DND-41 (cell line): ENCODE data around the gene SLC38A10.
A peak's percentile ranks its signal among the peaks of the same experiment; 100 is the strongest.

Source experiments
- ATAC-seq: fragments of 200-7000 bp; cut with Tn5 transposase; 3 replicates; pipeline ENCODE4 v1.9.1; 2021; ENCODE audit warnings: low read depth; ENCODE audit not compliant: insufficient read depth
- DNase-seq: peaks from one replicate; pipeline ENCODE4 v3.0.0-alpha.2; 2020
- H2AFZ ChIP-seq: 2 replicates; pipeline ENCODE4 v1.6.0; 2012; ENCODE audit warnings: low read depth, low read length
- H3K27ac ChIP-seq: 2 replicates; pipeline ENCODE4 v1.5.1; 2012; ENCODE audit warnings: low read length, inconsistent platforms
- H3K27me3 ChIP-seq: fragments of 200-600 bp; sonication (generic); 2 replicates; pipeline ENCODE4 v1.6.0; 2012; ENCODE audit warnings: low read length, mild to moderate bottlenecking, inconsistent platforms; ENCODE audit not compliant: insufficient read depth, poor library complexity
- H3K36me3 ChIP-seq: 2 replicates; pipeline ENCODE4 v1.5.1; 2012; ENCODE audit warnings: low read length, inconsistent platforms; ENCODE audit not compliant: insufficient read depth
- H3K4me1 ChIP-seq: 2 replicates; pipeline ENCODE4 v1.5.1; 2012; ENCODE audit warnings: mild to moderate bottlenecking, low read length; ENCODE audit not compliant: insufficient read depth
- H3K4me2 ChIP-seq: 2 replicates; pipeline ENCODE4 v1.6.0; 2012; ENCODE audit warnings: mild to moderate bottlenecking, moderate library complexity, low read length, inconsistent platforms; ENCODE audit not compliant: insufficient read depth
- H3K4me3 ChIP-seq, 2 experiments: fragments of 200-600 bp in 1 of 2; shearing (Covaris generic) in 1 of 2; 2 replicates each; pipeline ENCODE4 v1.5.1; 2012 to 2016; ENCODE audit warnings: inconsistent platforms in 2 of 2, low read length in 2 of 2, mild to moderate bottlenecking in 2 of 2, low read depth in 1 of 2, moderate library complexity in 1 of 2
- H3K79me2 ChIP-seq: 2 replicates; pipeline ENCODE4 v1.6.0; 2012; ENCODE audit warnings: low read length, inconsistent platforms; ENCODE audit not compliant: insufficient read depth
- H3K9ac ChIP-seq: 2 replicates; pipeline ENCODE4 v1.6.0; 2012; ENCODE audit warnings: low read depth, mild to moderate bottlenecking, inconsistent platforms, low read length, moderate library complexity
- H3K9me3 ChIP-seq: 2 replicates; pipeline ENCODE4 v1.5.1; 2012; ENCODE audit warnings: low read length, moderate library complexity, mild to moderate bottlenecking, inconsistent platforms; ENCODE audit not compliant: insufficient read depth, severe bottlenecking
- H4K20me1 ChIP-seq: 2 replicates; pipeline ENCODE4 v1.6.0; 2012; ENCODE audit warnings: low read length; ENCODE audit not compliant: insufficient read depth
- CTCF ChIP-seq: IDR thresholded peaks from 2 replicates; pipeline ENCODE4 v1.5.1; 2012; ENCODE audit warnings: borderline replicate concordance, low read length, moderate library complexity, mild to moderate bottlenecking; ENCODE audit not compliant: poor library complexity, severe bottlenecking; ENCODE audit errors: extremely low read depth
- EZH2 ChIP-seq: IDR thresholded peaks from 3 replicates; pipeline ENCODE4 v1.6.1; 2012; ENCODE audit warnings: borderline replicate concordance, low read depth, mild to moderate bottlenecking, moderate library complexity, low read length, inconsistent platforms; ENCODE audit not compliant: severe bottlenecking

The SLC38A10 gene

GRCh38 chr17:81202318-81202717, 92.8 kb downstream of the SLC38A10 start:
- Histone ChIP-seq H2AFZ (no peak overlapping the region), H3K36me3 (peaks cover 63% of the 10 kb centered on the region), H3K4me1 (no peaks in the 10 kb centered on the region), H3K9me3 (no peaks in the 10 kb centered on the region), H3K27ac (no peak overlapping the region), H3K79me2 (no peaks in the 10 kb centered on the region), H3K9ac (no peak overlapping the region), H3K27me3 (no peaks in the 10 kb centered on the region), H4K20me1 (no peaks in the 10 kb centered on the region), H3K4me3 (no peak overlapping the region), H3K4me2 (no peak overlapping the region)
- TF ChIP-seq CTCF (no peak), EZH2 (no peak)
- DNase-seq (no peak), ATAC-seq (no peak)

DNA sequence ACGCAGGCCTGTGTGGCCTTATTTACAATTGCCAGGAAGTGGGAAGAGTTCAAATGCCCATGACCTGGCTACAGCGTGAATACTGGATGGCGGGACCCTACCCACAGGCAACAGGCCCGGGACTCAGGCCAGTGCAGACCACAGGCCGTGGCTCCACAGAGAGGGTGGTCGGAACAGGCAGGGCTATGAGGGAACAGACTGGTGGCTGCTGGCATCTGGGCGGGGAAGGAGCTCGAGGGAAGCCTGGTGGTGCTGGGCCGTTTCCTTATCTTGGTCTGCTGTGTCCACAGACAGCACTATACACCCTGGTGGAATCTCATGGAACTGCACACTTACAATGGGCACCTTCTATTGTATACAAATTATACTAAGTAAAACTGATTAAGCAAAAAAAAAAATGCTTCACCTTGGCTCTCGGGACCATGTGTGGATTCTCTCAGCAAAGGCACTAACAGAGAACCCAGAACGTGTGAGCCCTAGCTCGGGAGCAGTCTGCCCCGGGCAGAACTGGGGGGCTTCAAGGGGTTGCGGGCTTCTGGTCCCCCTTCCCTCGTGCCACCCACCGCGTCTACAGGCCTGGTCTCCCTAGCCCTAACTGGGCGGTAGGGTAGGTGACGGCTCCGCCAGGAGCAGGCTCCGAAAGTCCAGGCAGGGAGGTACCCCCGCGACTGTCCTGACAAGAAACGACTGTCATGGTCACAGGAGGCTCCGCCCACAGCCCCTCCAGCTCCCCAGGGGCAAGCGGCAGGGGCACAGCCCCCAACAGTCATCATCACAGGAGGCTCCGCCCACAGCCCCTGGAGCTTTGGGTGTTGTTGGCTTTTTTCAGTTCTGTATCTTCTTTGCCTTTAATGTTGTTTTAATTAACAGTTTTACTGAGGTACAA, 94.2 kb downstream of the SLC38A10 start:
- Histone ChIP-seq H3K4me2 (no peak overlapping the region), H2AFZ (no peak overlapping the region), H3K79me2 (no peaks in the 10 kb centered on the region), H3K36me3 (peaks cover 65% of the 10 kb centered on the region), H3K4me1 (no peaks in the 10 kb centered on the region), H3K27ac (no peak overlapping the region), H3K4me3 (no peak overlapping the region), H3K9ac (no peak overlapping the region), H3K9me3 (no peaks in the 10 kb centered on the region), H4K20me1 (no peaks in the 10 kb centered on the region), H3K27me3 (no peaks in the 10 kb centered on the region)
- ATAC-seq (peak; percentile 80), DNase-seq (peak; percentile 42)
- peak; percentile 56 for TF ChIP-seq CTCF
- no peak for TF ChIP-seq EZH2

- DNase-seq (no peak), ATAC-seq (no peak)
- no peak overlapping the region for H2AFZ ChIP-seq
- H3K9me3 ChIP-seq = no peaks in the 10 kb centered on the region
- no peak overlapping the region for H3K27ac ChIP-seq
- no peaks in the 10 kb centered on the region for H3K27me3 ChIP-seq
- H3K4me3 ChIP-seq = no peak overlapping the region
- peaks cover 73% of the 10 kb centered on the region for H3K36me3 ChIP-seq
- no peak for TF ChIP-seq EZH2
- no peaks in the 10 kb centered on the region for H3K79me2 ChIP-seq
- H3K4me1 ChIP-seq = no peaks in the 10 kb centered on the region
- no peak overlapping the region for H3K9ac ChIP-seq
- no peak overlapping the region for H3K4me2 ChIP-seq
- H4K20me1 ChIP-seq = no peaks in the 10 kb centered on the region
These were observed 94.9 kb downstream of the SLC38A10 start for GRCh38 chr17:81200201-81200600.

DNA sequence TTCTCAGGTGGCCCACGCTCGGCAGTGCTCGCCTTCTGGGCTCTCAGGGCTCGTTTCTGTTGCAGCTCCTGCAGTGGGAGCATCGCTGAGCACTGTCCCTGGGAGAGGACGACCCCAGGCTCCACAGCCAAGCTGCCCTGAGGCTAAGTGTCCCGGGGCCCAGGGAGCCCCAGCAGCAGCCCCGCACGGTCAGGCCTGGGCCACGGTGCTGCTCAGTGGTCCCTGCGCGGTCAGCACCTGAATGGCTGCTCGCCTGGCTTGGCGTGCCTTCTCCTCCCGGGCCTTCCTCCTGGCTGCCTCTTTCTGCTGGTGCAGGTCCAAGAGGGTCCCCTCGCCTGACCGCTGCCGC, 95.7 kb downstream of the SLC38A10 start:
- no peak for TF ChIP-seq EZH2
- no peak for TF ChIP-seq CTCF
- no peak overlapping the region for H3K27ac ChIP-seq
- DNase-seq (no peak), ATAC-seq (no peak)
- H3K79me2 ChIP-seq = no peaks in the 10 kb centered on the region
- no peak overlapping the region for H3K4me2 ChIP-seq
- H3K4me1 ChIP-seq = no peaks in the 10 kb centered on the region
- H3K4me3 ChIP-seq = no peak overlapping the region
- H4K20me1 ChIP-seq = no peaks in the 10 kb centered on the region
- no peak overlapping the region for H2AFZ ChIP-seq
- H3K9ac ChIP-seq = no peak overlapping the region
- no peaks in the 10 kb centered on the region for H3K9me3 ChIP-seq
- no peaks in the 10 kb centered on the region for H3K27me3 ChIP-seq
- peaks cover 74% of the 10 kb centered on the region for H3K36me3 ChIP-seq
